Measurements from ENCODE around the gene CPNE4.
"Not testable (repeated sequence)": the region's sequence is repeated elsewhere in the genome, so short reads cannot be mapped to it uniquely, and the experiment has no call there.

The CPNE4 gene

GRCh38 chr3:131491775-131492174 is 543.0 kb downstream of the CPNE4 start:
- CTCF ChIA-PET: no interaction called here
- no peak overlapping the region for H3K4me3 ChIP-seq (ENCODE audit: low read depth, low read length)
- DNase-seq (ENCODE audit: low read depth, low spot score): no peak
- no peak for TF ChIP-seq CTCF (IDR thresholded peaks at IDR 0.05; ENCODE audit: insufficient read depth, low read length, missing control alignments)
- POLR2A ChIA-PET: interaction anchor here (0.7 kb wide), 1 partner anchor 10 kb away, joined by 3 read pairs; no protein-coding TSS in a partner anchor

GRCh38 chr3:131491084-131491483 is 543.7 kb downstream of the CPNE4 start:
- H3K4me3 ChIP-seq (ENCODE audit: low read depth, low read length): no peak overlapping the region
- DNase-seq (ENCODE audit: low read depth, low spot score): no peak
- ChIA-PET CTCF (no interaction called here), POLR2A (no interaction called here)
- TF ChIP-seq CTCF (IDR thresholded peaks at IDR 0.05; ENCODE audit: insufficient read depth, low read length, missing control alignments): no peak

GRCh38 chr3:131486545-131486944 is 548.3 kb downstream of the CPNE4 start:
- CTCF ChIA-PET; H3K4me3 ChIP-seq (ENCODE audit: low read depth, low read length); DNase-seq (ENCODE audit: low read depth, low spot score); POLR2A ChIA-PET: not testable (repeated sequence)

- ChIA-PET POLR2A (no interaction called here), CTCF (interaction anchor here (0.8 to 1.3 kb wide), 2 partner anchors 310 to 450 kb away, joined by 3 read pairs; no protein-coding TSS in a partner anchor)
- TF ChIP-seq CTCF (IDR thresholded peaks at IDR 0.05; ENCODE audit: insufficient read depth, low read length, missing control alignments): no peak
- DNase-seq (ENCODE audit: low read depth, low spot score): no peak
- no peak overlapping the region for H3K4me3 ChIP-seq (ENCODE audit: low read depth, low read length)
Measured at GRCh38 chr3:131485119-131485518, 549.7 kb downstream of the CPNE4 start.

- TF ChIP-seq CTCF (IDR thresholded peaks at IDR 0.05; ENCODE audit: insufficient read depth, low read length, missing control alignments): no peak
- ChIA-PET CTCF (interaction anchor here (0.8 to 1.3 kb wide), 2 partner anchors 311 to 450 kb away, joined by 3 read pairs; no protein-coding TSS in a partner anchor), POLR2A (no interaction called here)
- DNase-seq (ENCODE audit: low read depth, low spot score): no peak
- no peak overlapping the region for H3K4me3 ChIP-seq (ENCODE audit: low read depth, low read length)
Measured at GRCh38 chr3:131484496-131485111, 550.2 kb downstream of the CPNE4 start.

Data from AG04449 (cell line).